ENCODE data around the gene CORO2A. TPM values are rescaled to one million over a fixed set of nuclear protein-coding genes. Genes with fewer than 3 reads are reported as not detected.
"Not testable (repeated sequence)": the region's sequence is repeated elsewhere in the genome, so short reads cannot be mapped to it uniquely, and the experiment has no call there.

CORO2A gene
- total and polyA plus RNA-seq, 2 donors (not counting 3 experiments of a cell fraction or from before 2014, with no cell fraction given), result 0.35 to 0.53 TPM

- POLR2A ChIA-PET, result no interaction called here
- Histone ChIP-seq H3K79me2 (ENCODE audit: control insufficient read depth, insufficient read depth, low read length) (no peaks in the 10 kb centered on the region), H3K4me2 (ENCODE audit: insufficient read depth, low read length) (no peak overlapping the region), H3K4me1 (ENCODE audit: control insufficient read depth, extremely low read depth, insufficient read depth, low read length) (no peaks in the 10 kb centered on the region), H3K36me3 (ENCODE audit: control insufficient read depth in 2 of 2, extremely low read depth in 1 of 2, insufficient read depth in 2 of 2, low read length in 2 of 2) (no peaks in the 10 kb centered on the region), H3K9me3 (replicated peaks; ENCODE audit: control insufficient read depth, insufficient read depth, low read length) (no peaks in the 10 kb centered on the region), H2AFZ (ENCODE audit: low read depth, low read length) (no peak overlapping the region), H3K9me1 (replicated peaks; ENCODE audit: control insufficient read depth, extremely low read depth, insufficient read depth, low read length) (no peaks in the 10 kb centered on the region), H3K9ac (replicated peaks; ENCODE audit: extremely low read depth, insufficient read depth, low read length) (no peak overlapping the region), H3K27ac (ENCODE audit: insufficient read depth, low read depth, low read length) (no peak overlapping the region), H3K4me3 (replicated peaks in 1 of 3; ENCODE audit: insufficient read depth in 1 of 3, low read depth in 1 of 3, low read length in 3 of 3) (no peak overlapping the region), H4K20me1 (replicated peaks; ENCODE audit: control insufficient read depth, extremely low read depth, insufficient read depth, low read length) (no peaks in the 10 kb centered on the region), H3K27me3 (ENCODE audit: control insufficient read depth in 2 of 2, insufficient read depth in 2 of 2, low read length in 2 of 2) (no peaks in the 10 kb centered on the region)
- no TSS peak for BruUV-seq (replicated peaks)
- FAIRE-seq, result no peak
- TF ChIP-seq EZH2 (IDR thresholded peaks at IDR 0.05; ENCODE audit: borderline replicate concordance, low read depth, low read length, severe bottlenecking) (no peak), POLR2AphosphoS5 (IDR thresholded peaks at IDR 0.05; ENCODE audit: insufficient read depth, low read depth, low read length) (no peak), POLR2A (IDR thresholded peaks at IDR 0.05; ENCODE audit: low read depth, low read length) (no peak), FOS (IDR thresholded peaks at IDR 0.05; ENCODE audit: borderline replicate concordance, insufficient read depth, low read length) (no peak), CTCF (IDR thresholded peaks at IDR 0.05; ENCODE audit: extremely low read depth in 1 of 2, insufficient read depth in 1 of 2, low read depth in 1 of 2, low read length in 2 of 2) (no peak), JUN (IDR thresholded peaks at IDR 0.05; ENCODE audit: borderline replicate concordance, insufficient read depth, insufficient read length, low read depth) (no peak), MAX (IDR thresholded peaks at IDR 0.05; ENCODE audit: insufficient read depth, insufficient read length) (no peak), GATA2 (IDR thresholded peaks at IDR 0.05; ENCODE audit: insufficient read depth, insufficient read length, low read depth, low read length) (no peak), MYC (IDR thresholded peaks at IDR 0.05; ENCODE audit: low read depth, low read length) (no peak)
- CTCF ChIA-PET, result interaction anchor here (1.0 kb wide), 1 partner anchor 63 kb away, joined by 3 read pairs; no protein-coding TSS in a partner anchor
- dilution Hi-C loops (cut with MboI; ENCODE audit: extremely low pct_ligation_motif_present, low sequenced_read_pairs), result no loop called here
- DNase-seq (ENCODE audit: low read depth, low spot score), result no peak
- intact Hi-C loops (cut with micrococcal nuclease), result no loop called here
Observed at GRCh38 chr9:98130576-98131228, 61.7 kb downstream of the CORO2A start.

- CTCF ChIA-PET; BruUV-seq (replicated peaks); H2AFZ ChIP-seq (ENCODE audit: low read depth, low read length): not testable (repeated sequence)
Observed at GRCh38 chr9:98130060-98130459, 62.4 kb downstream of the CORO2A start.

More at GRCh38 chr9:98130060-98130459, 62.4 kb downstream of the CORO2A start:
- H4K20me1 ChIP-seq (replicated peaks; ENCODE audit: control insufficient read depth, extremely low read depth, insufficient read depth, low read length); H3K9me3 ChIP-seq (replicated peaks; ENCODE audit: control insufficient read depth, insufficient read depth, low read length); H3K9ac ChIP-seq (replicated peaks; ENCODE audit: extremely low read depth, insufficient read depth, low read length); H3K4me1 ChIP-seq (ENCODE audit: control insufficient read depth, extremely low read depth, insufficient read depth, low read length); H3K79me2 ChIP-seq (ENCODE audit: control insufficient read depth, insufficient read depth, low read length); H3K4me2 ChIP-seq (ENCODE audit: insufficient read depth, low read length); H3K4me3 ChIP-seq (replicated peaks in 1 of 3; ENCODE audit: insufficient read depth in 1 of 3, low read depth in 1 of 3, low read length in 3 of 3); DNase-seq (ENCODE audit: low read depth, low spot score); H3K27me3 ChIP-seq (ENCODE audit: control insufficient read depth in 2 of 2, insufficient read depth in 2 of 2, low read length in 2 of 2); POLR2A ChIA-PET; H3K9me1 ChIP-seq (replicated peaks; ENCODE audit: control insufficient read depth, extremely low read depth, insufficient read depth, low read length); H3K27ac ChIP-seq (ENCODE audit: insufficient read depth, low read depth, low read length); H3K36me3 ChIP-seq (ENCODE audit: control insufficient read depth in 2 of 2, extremely low read depth in 1 of 2, insufficient read depth in 2 of 2, low read length in 2 of 2); dilution Hi-C loops (cut with MboI; ENCODE audit: extremely low pct_ligation_motif_present, low sequenced_read_pairs); FAIRE-seq; intact Hi-C loops (cut with micrococcal nuclease): not testable (repeated sequence)
